BLaER1 treated with 17β-estradiol and CSF1 and Interleukin-3, amounts not matched to agents 10 nM and 100 nM (cell line): ENCODE data around the gene TMIE.
A peak's percentile ranks its signal among the peaks of the same experiment; 100 is the strongest.

Experiments
- H3K27ac ChIP-seq, 11 experiments: shearing (Covaris generic); formaldehyde crosslinking; 2 replicates each; pipeline ENCODE4 v1.8.1; 2022
- H3K27me3 ChIP-seq, 11 experiments: shearing (Covaris generic); formaldehyde crosslinking; 2 replicates each; pipeline ENCODE4 v1.8.1; 2022
- H3K36me3 ChIP-seq, 11 experiments: shearing (Covaris generic); formaldehyde crosslinking; 2 replicates each; pipeline ENCODE4 v1.8.1; 2022
- H3K4me1 ChIP-seq, 10 experiments: shearing (Covaris generic); formaldehyde crosslinking; 2 replicates each; pipeline ENCODE4 v1.8.1; 2022
- H3K4me2 ChIP-seq, 11 experiments: shearing (Covaris generic); formaldehyde crosslinking; 2 replicates each; pipeline ENCODE4 v1.8.1; 2022
- H3K4me3 ChIP-seq, 10 experiments: shearing (Covaris generic); formaldehyde crosslinking; 2 replicates each; pipeline ENCODE4 v1.8.1; 2022
- H3K9ac ChIP-seq, 11 experiments: shearing (Covaris generic); formaldehyde crosslinking; 2 replicates each; pipeline ENCODE4 v1.8.1; 2022
- H3K9me3 ChIP-seq, 11 experiments: shearing (Covaris generic); formaldehyde crosslinking; replicated peaks in 1 of 11; 2 replicates each; pipeline ENCODE4 v1.8.1; 2022
- H4K20me1 ChIP-seq, 11 experiments: shearing (Covaris generic); formaldehyde crosslinking; 2 replicates each; pipeline ENCODE4 v1.8.1; 2022
- Cebpa-rat ChIP-seq, 11 experiments: shearing (Covaris generic); IDR thresholded peaks; 2 replicates each; pipeline ENCODE4 v1.8.1; 2022

The TMIE gene

DNA sequence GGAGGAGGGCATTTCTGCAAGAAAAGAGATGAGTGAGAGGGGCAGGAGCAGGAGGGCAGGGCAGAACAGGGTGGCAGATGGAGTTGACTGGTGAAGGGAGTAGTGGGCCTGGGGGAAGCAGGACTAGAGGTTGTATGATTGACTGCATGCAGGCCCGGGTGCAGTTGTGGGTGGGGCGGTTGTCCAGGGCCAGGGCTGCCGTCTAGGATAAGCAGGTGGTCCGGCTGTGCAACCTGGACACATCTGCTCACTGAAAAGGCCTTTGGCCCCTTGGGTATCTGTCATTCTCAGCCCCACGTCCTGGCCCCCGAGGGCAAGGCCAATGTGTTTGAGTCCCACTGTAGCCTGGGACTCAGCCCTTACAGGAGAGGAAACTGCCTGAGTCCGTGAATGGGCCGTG is 33.1 kb upstream of the TMIE start:
- H3K4me2 ChIP-seq: no peak overlapping the region
- no peak overlapping the region for H3K27ac ChIP-seq
- H3K9ac ChIP-seq: no peak overlapping the region
- peaks cover 0 to 19% (median 11%) of the 10 kb centered on the region in 10 experiments; a peak in 12 of 20 replicates for H3K4me1 ChIP-seq
- no peak for TF ChIP-seq Cebpa-rat (IDR thresholded peaks at IDR 0.05)
- no peaks in the 10 kb centered on the region for H3K9me3 ChIP-seq
- H3K36me3 ChIP-seq: no peaks in the 10 kb centered on the region
- no peak overlapping the region for H3K4me3 ChIP-seq
- no peaks in the 10 kb centered on the region for H4K20me1 ChIP-seq
- H3K27me3 ChIP-seq: no peaks in the 10 kb centered on the region

DNA sequence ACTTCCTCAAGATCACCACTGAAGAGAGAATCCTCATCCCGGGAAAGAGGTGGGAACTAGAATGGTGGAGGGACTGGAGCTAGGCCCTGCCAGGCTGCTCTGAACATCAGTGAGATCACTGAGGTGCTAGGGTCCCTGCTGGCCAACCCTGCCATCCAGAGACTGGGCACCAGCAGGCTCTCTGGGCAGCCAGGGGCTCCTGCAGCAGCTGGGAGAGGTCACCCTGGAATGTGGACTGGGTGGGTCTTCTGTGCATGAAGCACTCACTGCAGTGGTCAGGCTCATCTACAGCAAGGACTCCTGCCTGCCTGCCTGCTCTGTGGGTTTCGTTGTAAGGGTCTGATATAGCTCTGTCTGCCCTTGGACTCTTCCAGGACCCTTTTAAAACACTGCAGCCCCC is 32.6 kb upstream of the TMIE start:
- no peak overlapping the region for H3K27ac ChIP-seq
- peaks cover 0 to 4% (median 0%) of the 10 kb centered on the region in 11 experiments; a peak in 2 of 22 replicates for H3K36me3 ChIP-seq

DNA sequence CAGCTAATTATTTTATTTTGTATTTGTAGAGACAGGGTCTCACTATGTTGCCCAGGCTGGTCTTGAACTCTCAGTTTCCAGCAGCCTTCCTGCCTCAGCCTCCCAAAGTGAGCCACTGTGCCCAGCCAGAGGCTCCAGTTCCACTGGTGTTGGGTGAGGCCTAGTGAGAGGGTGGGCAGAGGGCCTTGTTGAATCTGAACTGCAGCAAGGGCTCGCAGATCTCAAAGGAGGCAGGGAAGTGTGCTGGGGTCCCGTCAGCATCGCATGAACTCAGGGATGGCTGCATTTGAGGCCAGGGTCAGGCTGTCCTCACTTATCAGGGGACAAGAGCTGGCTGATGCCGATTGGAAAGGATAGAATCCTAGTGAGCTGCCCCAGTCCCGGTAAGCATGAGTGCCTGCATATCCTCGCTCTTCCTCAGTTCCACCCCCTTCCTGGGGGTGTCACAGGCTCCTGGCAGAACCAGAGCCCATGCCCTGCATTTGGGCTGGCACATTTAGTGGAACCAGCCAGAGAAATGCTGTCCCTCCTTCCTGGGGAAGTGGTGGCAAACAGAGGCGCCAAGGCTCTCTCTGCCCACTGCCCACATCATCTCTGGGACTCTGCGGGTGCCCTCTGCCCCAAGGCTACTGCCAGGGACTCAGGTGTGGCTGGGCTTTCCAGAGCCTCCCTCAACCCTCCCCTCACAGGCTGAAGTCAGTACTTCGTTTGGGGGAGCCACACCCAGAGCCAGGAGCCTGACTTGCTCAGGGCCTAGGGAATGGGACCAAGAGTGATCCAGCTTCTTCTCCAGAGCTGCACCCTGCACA is 31.8 kb upstream of the TMIE start:
- H3K9ac ChIP-seq: no peak overlapping the region
- TF ChIP-seq Cebpa-rat (IDR thresholded peaks at IDR 0.05): no peak

More for the DNA sequence above, 32.6 kb upstream of the TMIE start:
- Histone ChIP-seq H3K4me1 (peaks cover 0 to 17% (median 11%) of the 10 kb centered on the region in 10 experiments; a peak in 12 of 20 replicates), H3K27me3 (no peaks in the 10 kb centered on the region), H3K9ac (no peak overlapping the region), H3K9me3 (no peaks in the 10 kb centered on the region), H3K4me2 (no peak overlapping the region), H4K20me1 (no peaks in the 10 kb centered on the region), H3K4me3 (no peak overlapping the region)
- TF ChIP-seq Cebpa-rat (IDR thresholded peaks at IDR 0.05): no peak

DNA sequence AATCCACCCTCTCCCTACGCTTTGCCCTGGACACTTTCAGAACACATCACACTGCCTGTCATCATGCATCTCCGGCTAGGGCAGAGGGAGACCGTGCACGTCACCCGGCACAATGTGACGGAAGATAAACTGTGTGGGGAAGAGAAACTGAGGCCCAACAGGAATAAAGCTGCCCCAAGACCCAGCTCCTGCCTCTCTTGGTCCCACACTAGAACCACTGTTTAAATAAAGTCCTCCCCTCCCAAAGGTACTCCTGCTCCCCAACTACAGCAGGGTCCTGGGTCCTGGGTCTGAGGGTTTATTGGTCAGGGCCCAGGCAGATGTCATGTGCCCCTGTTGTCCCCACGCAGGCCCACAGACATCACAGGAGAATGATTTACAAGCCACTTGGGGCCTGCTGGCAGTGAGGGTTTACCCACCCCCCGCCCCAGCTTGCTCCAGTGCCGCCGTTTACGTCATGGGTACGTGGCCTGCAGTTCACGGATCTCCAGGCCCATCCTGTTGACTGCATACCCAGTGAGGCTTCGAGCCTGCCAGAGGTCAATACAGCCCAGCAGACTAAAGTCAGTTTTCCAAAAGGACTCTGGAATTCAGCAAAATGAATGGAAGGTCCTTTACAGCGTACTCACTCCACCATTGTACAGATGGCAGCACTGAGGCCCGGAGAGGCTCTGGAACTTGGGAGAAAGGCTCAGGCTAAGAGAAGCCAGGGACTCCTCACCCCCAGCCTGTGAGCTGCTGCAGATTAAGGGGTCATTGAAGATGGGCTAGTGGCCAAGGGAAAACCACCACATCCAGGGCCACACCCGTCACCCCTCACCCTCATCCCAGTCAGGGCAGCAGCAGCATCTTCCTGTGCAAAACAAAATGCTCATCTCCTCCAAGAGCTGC is 30.9 kb upstream of the TMIE start:
- no peaks in the 10 kb centered on the region for H4K20me1 ChIP-seq
- H3K9ac ChIP-seq: no peak overlapping the region
- no peak overlapping the region for H3K27ac ChIP-seq
- peaks cover 0 to 13% (median 11%) of the 10 kb centered on the region in 10 experiments; a peak in 12 of 20 replicates for H3K4me1 ChIP-seq
- H3K4me2 ChIP-seq: peak overlapping the region in 4 of 11 experiments; percentile 16 to 22 (median 20); a peak in 1 of 22 replicates
- no peaks in the 10 kb centered on the region for H3K27me3 ChIP-seq
- H3K4me3 ChIP-seq: no peak overlapping the region
- H3K36me3 ChIP-seq: peaks cover 0 to 21% (median 0%) of the 10 kb centered on the region in 11 experiments; a peak in 2 of 22 replicates
- TF ChIP-seq Cebpa-rat (IDR thresholded peaks at IDR 0.05): no peak
- H3K9me3 ChIP-seq: no peaks in the 10 kb centered on the region

More for the DNA sequence above, 31.8 kb upstream of the TMIE start:
- Histone ChIP-seq H3K27me3 (no peaks in the 10 kb centered on the region), H3K4me2 (no peak overlapping the region), H4K20me1 (no peaks in the 10 kb centered on the region), H3K27ac (no peak overlapping the region), H3K4me1 (peaks cover 0 to 13% (median 11%) of the 10 kb centered on the region in 10 experiments; a peak in 12 of 20 replicates), H3K9me3 (no peaks in the 10 kb centered on the region), H3K36me3 (peaks cover 0 to 12% (median 0%) of the 10 kb centered on the region in 11 experiments; a peak in 2 of 22 replicates), H3K4me3 (no peak overlapping the region)

DNA sequence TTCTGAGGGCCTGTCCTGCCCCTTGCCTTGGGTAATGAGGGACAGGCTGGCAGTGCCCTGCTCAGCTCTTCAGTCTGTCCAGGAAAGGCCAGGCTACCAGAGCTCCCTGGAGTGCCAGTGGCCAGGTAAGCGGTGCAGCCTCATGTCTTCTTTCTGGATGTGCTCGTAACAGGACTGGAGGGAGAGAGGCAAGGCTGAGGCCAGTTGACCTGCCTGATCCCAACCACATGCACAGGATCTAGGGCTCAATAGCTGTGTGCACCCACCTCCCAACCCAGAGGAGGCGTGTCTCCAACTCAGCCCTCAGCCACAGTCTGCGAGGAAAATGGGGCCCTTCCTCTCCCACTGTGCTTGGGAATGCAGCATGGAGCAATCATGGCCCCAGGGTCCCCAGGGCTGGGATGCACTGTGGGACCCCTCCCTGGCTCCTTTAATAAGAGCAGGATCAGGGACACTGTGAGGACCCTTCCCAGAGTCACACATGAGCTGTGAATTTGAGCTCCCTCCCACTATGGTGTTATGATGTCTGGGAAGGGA is 30.2 kb upstream of the TMIE start:
- no peaks in the 10 kb centered on the region for H4K20me1 ChIP-seq
- TF ChIP-seq Cebpa-rat (IDR thresholded peaks at IDR 0.05): no peak
- H3K9ac ChIP-seq: no peak overlapping the region
- peaks cover 0 to 13% (median 11%) of the 10 kb centered on the region in 10 experiments; a peak in 12 of 20 replicates for H3K4me1 ChIP-seq
- no peak overlapping the region for H3K27ac ChIP-seq
- peak overlapping the region in 5 of 11 experiments; percentile 16 to 22 (median 19); a peak in 5 of 22 replicates for H3K4me2 ChIP-seq
- H3K4me3 ChIP-seq: no peak overlapping the region
- H3K9me3 ChIP-seq: no peaks in the 10 kb centered on the region
- no peaks in the 10 kb centered on the region for H3K27me3 ChIP-seq
- H3K36me3 ChIP-seq: peaks cover 0 to 24% (median 0%) of the 10 kb centered on the region in 11 experiments; a peak in 2 of 22 replicates

DNA sequence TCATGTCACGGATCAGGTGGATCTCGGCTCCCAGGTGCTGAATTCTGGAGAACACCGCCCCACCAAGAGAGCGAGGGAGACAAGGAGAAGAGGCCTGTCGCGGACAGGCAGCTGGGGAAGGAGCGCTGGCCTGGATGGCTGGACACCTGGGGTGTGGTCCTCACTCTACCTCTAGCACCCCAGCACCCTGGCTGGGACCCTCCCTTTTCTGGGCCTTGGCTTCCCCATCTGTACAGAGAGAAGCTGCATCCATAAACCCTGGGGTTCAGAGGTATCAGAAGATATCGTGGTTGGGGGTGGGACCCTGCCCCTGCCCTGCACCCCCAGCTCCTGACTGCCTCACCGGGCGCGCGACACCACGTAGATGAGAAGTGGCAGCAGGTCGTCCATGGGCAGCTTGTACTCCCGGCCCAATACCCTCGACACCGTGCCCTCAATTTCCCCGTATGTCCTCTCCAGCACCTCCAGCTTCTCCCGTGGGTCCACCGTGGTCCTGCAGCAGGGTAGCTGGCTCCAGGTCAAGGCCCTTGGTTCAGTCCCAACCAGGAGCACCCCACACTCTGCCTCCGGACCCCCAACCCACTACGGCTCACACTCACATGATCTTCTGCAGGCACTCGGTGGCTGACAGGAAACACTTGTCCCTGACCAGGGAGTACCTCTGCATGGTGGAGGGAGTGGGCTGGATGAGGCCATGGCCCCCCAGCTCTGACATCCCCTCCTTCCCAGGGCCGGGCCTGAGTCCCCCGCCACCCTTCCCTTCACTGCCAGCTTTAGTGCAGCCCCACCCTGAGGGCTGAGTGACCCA is 29.4 kb upstream of the TMIE start:
- TF ChIP-seq Cebpa-rat (IDR thresholded peaks at IDR 0.05): no peak
- H3K9ac ChIP-seq: no peak overlapping the region
- peaks cover 0 to 13% (median 11%) of the 10 kb centered on the region in 10 experiments; a peak in 12 of 20 replicates for H3K4me1 ChIP-seq
- no peaks in the 10 kb centered on the region for H3K27me3 ChIP-seq
- no peaks in the 10 kb centered on the region for H4K20me1 ChIP-seq
- H3K27ac ChIP-seq: no peak overlapping the region
- H3K4me2 ChIP-seq: no peak overlapping the region
- H3K9me3 ChIP-seq: no peaks in the 10 kb centered on the region
- peaks cover 0 to 24% (median 0%) of the 10 kb centered on the region in 11 experiments; a peak in 2 of 22 replicates for H3K36me3 ChIP-seq
- H3K4me3 ChIP-seq: no peak overlapping the region

DNA sequence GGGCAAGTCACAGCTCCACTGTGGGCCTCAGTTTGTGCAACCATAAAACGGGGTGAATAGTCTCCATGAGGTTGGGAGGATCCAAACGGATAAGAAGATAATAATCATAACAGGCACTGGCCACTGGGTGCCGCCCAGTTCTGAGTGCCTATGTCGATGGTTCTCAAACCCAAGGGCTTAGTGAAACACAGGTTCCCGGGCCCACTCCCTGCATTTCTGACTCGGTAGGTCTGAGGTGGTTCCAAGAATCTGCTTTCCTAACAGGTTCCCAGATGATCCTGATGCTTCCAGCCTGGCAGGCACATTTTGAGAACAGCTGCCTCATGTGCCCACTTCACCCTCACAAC is 28.9 kb upstream of the TMIE start:
- peaks cover 0 to 24% (median 0%) of the 10 kb centered on the region in 11 experiments; a peak in 2 of 22 replicates for H3K36me3 ChIP-seq
- H3K4me2 ChIP-seq: no peak overlapping the region
- H3K9ac ChIP-seq: no peak overlapping the region
- H3K9me3 ChIP-seq: no peaks in the 10 kb centered on the region
- no peaks in the 10 kb centered on the region for H3K27me3 ChIP-seq
- H3K27ac ChIP-seq: no peak overlapping the region
- H3K4me3 ChIP-seq: no peak overlapping the region
- no peaks in the 10 kb centered on the region for H4K20me1 ChIP-seq
- no peak for TF ChIP-seq Cebpa-rat (IDR thresholded peaks at IDR 0.05)
- H3K4me1 ChIP-seq: peaks cover 3 to 17% (median 12%) of the 10 kb centered on the region in 10 experiments; a peak in 19 of 20 replicates
